Osteocyte (in vitro differentiated cells): ENCODE data around the gene PRR36. TPM values are rescaled to one million over a fixed set of nuclear protein-coding genes. Genes with fewer than 3 reads are reported as not detected.
A peak's percentile ranks its signal among the peaks of the same experiment; 100 is the strongest.

Source experiments
- DNase-seq: peaks from one replicate; pipeline ENCODE4 v3.0.0; 2021; ENCODE audit warnings: mixed read lengths; ENCODE audit not compliant: unreplicated experiment; ENCODE audit errors: extremely low spot score
- H3K27ac Mint-ChIP-seq: one replicate; pipeline ENCODE4 v1.8.0; 2021; ENCODE audit warnings: mild to moderate bottlenecking, mixed read lengths; ENCODE audit not compliant: unreplicated experiment
- H3K27me3 Mint-ChIP-seq: one replicate; pipeline ENCODE4 v1.8.0; 2021; ENCODE audit warnings: mixed read lengths; ENCODE audit not compliant: unreplicated experiment
- H3K36me3 Mint-ChIP-seq: one replicate; pipeline ENCODE4 v1.8.0; 2021; ENCODE audit warnings: mixed read lengths; ENCODE audit not compliant: unreplicated experiment
- H3K4me1 Mint-ChIP-seq: one replicate; pipeline ENCODE4 v1.8.0; 2021; ENCODE audit warnings: mixed read lengths; ENCODE audit not compliant: unreplicated experiment
- H3K4me3 Mint-ChIP-seq: one replicate; pipeline ENCODE4 v1.8.0; 2021; ENCODE audit warnings: mild to moderate bottlenecking, moderate library complexity, mixed read lengths; ENCODE audit not compliant: unreplicated experiment
- H3K9me3 Mint-ChIP-seq: one replicate; pipeline ENCODE4 v1.8.0; 2021; ENCODE audit warnings: mixed read lengths; ENCODE audit not compliant: unreplicated experiment
- CTCF ChIP-seq: fragments of 200-600 bp; sonication (generic); IDR thresholded peaks from 2 replicates; pipeline ENCODE4 v1.5.0; 2021; ENCODE audit warnings: antibody characterized with exemption, mild to moderate bottlenecking, moderate library complexity
- total RNA-seq: library from RNA; stranded (reverse); gene quantifications from 2 replicates; pipeline ENCODE4 v1.2.1, GENCODE V29; 2021

Gene PRR36
- total RNA-seq, 1 donor from 2014 or later, result 0.51 TPM

- DNase-seq, result no peak
- H3K27me3 Mint-ChIP-seq, result peaks cover 27% of the 10 kb centered on the region
- no peaks in the 10 kb centered on the region for H3K9me3 Mint-ChIP-seq
- H3K36me3 Mint-ChIP-seq, result no peaks in the 10 kb centered on the region
- H3K4me1 Mint-ChIP-seq, result peaks cover 27% of the 10 kb centered on the region
- TF ChIP-seq CTCF, result peak; percentile 39
- no peak overlapping the region for H3K27ac Mint-ChIP-seq
- peak overlapping the region; percentile 66 for H3K4me3 Mint-ChIP-seq
Measured at GRCh38 chr19:7869453-7869909, 4.7 kb downstream of the PRR36 start.

GRCh38 chr19:7868671-7869452 is 5.3 kb downstream of the PRR36 start:
- peak; percentile 90 for TF ChIP-seq CTCF
- Mint-ChIP-seq H3K4me1 (peaks cover 26% of the 10 kb centered on the region), H3K4me3 (peak overlapping the region; percentile 66), H3K9me3 (no peaks in the 10 kb centered on the region), H3K27ac (no peak overlapping the region), H3K36me3 (no peaks in the 10 kb centered on the region), H3K27me3 (peaks cover 27% of the 10 kb centered on the region)
- peak; percentile 93 for DNase-seq

GRCh38 chr19:7868326-7868670 is 5.9 kb downstream of the PRR36 start:
- DNase-seq, result no peak
- Mint-ChIP-seq H3K27me3 (peaks cover 24% of the 10 kb centered on the region), H3K36me3 (no peaks in the 10 kb centered on the region), H3K27ac (no peak overlapping the region), H3K4me1 (peaks cover 24% of the 10 kb centered on the region), H3K4me3 (peak overlapping the region; percentile 64), H3K9me3 (no peaks in the 10 kb centered on the region)
- no peak for TF ChIP-seq CTCF

GRCh38 chr19:7867092-7867844 is 6.9 kb downstream of the PRR36 start:
- Mint-ChIP-seq H3K4me1 (peaks cover 24% of the 10 kb centered on the region), H3K4me3 (no peak overlapping the region), H3K36me3 (no peaks in the 10 kb centered on the region), H3K27me3 (peaks cover 20% of the 10 kb centered on the region), H3K27ac (no peak overlapping the region), H3K9me3 (no peaks in the 10 kb centered on the region)
- no peak for TF ChIP-seq CTCF
- no peak for DNase-seq
